ENCODE data around the gene FOXF2.

Gene FOXF2

DNA sequence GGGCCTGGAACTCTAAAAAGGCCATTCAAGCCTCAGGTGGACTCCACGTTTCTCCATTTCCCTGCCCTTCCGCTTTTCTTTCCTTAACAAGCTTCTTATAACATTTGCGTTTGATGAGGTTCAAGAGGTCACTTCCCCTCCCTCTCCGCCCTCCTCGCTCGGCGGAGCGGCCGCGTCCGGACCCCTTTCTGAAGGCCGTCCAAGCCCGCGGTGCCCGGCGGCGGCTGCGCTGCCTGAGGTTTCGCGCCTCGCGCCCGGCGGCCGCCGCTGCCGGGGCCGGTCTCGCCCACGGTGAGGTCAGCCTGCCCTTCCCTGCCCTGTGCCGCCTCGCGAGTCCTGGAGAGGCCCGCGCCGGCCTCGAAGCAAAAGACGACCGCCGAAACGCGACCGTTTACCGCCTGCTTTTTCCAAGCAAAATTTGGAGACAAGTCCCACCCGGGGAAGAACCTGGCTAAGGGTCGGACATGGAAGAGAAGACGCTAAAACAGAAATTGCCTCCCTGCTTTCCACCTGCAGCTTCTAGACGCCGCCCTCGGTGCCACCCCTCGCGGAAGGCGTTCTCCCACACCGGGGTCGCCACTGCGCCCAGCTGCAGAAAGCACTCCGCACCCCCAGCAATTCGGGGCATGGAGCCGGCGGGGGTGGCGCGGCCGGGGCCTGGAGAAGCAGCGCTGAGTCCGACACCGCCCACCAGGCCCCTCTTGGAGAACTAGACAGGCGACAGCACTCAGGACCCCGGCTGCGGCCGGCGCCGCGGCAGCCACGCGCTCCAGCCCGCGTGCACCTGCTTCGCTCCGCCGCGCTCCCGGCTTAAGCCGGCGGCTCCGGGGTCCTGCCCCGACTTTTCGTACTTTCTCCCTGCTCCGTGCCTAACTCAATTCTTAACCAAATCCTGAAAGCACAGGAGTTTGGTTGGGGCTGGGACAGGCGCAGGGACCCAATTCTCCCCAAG, 11.0 kb upstream of the FOXF2 start:
- Histone ChIP-seq H3K4me1 (ENCODE audit: control insufficient read depth, insufficient read depth, low read length) (peaks cover 13% of the 10 kb centered on the region), H3K36me3 (ENCODE audit: control insufficient read depth, insufficient read depth, low read length) (no peaks in the 10 kb centered on the region), H3K27ac (ENCODE audit: low read depth, low read length) (no peak overlapping the region), H3K9ac (ENCODE audit: low read depth, low read length) (no peak overlapping the region), H3K9me3 (ENCODE audit: control insufficient read depth, insufficient read depth, low read length) (no peaks in the 10 kb centered on the region), H3K4me3 (ENCODE audit: low read depth, low read length) (peak overlapping the region; percentile 39), H3K27me3 (ENCODE audit: control insufficient read depth, insufficient read depth, low read length) (peaks cover 100% of the 10 kb centered on the region)

DNA sequence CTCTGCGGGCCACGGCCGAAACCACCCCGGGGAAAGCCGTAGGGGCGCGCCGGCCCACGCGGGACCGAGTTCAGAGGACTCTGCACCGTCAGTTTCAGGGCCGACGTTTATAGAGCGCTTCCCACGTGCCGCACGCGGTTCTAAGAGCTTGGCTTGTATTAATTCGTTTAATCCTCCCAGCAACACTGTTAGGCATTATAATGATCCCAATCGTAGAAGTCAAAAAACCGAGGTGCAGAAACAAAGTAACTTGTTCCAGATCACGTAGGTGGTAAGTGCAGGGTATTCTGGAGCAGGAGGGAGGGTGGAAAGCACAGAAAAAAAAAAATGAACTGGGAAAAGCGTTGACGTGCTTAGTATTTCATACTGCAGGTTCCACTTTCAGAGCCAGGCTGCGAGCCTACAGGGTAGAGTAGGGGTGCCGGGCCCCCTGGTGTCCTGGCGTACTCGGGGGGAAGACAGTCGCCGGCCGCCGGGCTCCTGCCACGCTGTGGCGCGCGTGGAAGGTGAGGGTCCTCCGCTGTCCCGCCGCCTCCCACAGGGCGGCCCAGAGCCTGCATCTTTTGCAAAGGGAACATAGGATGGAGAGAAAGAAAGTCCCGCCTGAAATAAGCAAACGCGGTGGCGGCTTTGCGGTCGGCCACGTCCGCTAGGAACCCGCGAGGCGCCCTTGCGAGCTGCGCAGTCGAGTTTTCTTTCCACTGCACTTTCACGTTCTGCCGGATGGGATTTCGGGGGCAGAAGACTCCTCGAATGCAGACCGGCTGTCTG, 10.2 kb upstream of the FOXF2 start:
- Histone ChIP-seq H3K4me1 (ENCODE audit: control insufficient read depth, insufficient read depth, low read length) (peaks cover 13% of the 10 kb centered on the region), H3K27me3 (ENCODE audit: control insufficient read depth, insufficient read depth, low read length) (peaks cover 100% of the 10 kb centered on the region), H3K9ac (ENCODE audit: low read depth, low read length) (no peak overlapping the region), H3K36me3 (ENCODE audit: control insufficient read depth, insufficient read depth, low read length) (no peaks in the 10 kb centered on the region), H3K4me3 (ENCODE audit: low read depth, low read length) (peak overlapping the region; percentile 37; the same call in 1 of the 2 replicates), H3K27ac (ENCODE audit: low read depth, low read length) (no peak overlapping the region), H3K9me3 (ENCODE audit: control insufficient read depth, insufficient read depth, low read length) (no peaks in the 10 kb centered on the region)

DNA sequence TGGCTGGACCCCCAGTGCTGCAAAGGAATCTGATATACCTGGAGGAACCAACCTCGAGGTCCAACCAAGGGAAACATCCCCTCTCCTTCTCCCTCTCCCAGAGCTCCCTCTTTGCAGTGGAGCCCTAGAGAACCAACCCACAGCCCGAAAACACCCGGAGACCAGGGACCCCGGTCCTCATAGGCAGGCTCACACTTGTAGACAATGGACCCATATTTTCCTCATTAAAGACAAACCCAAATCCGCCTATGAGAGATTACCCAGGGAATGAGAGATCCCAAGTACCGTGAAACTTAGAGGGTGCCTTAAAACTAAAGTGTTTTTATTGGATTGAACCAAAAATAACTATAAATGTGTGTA, 9.6 kb upstream of the FOXF2 start:
- Histone ChIP-seq H3K9me3 (ENCODE audit: control insufficient read depth, insufficient read depth, low read length) (no peaks in the 10 kb centered on the region), H3K27ac (ENCODE audit: low read depth, low read length) (no peak overlapping the region), H3K36me3 (ENCODE audit: control insufficient read depth, insufficient read depth, low read length) (no peaks in the 10 kb centered on the region), H3K9ac (ENCODE audit: low read depth, low read length) (no peak overlapping the region), H3K27me3 (ENCODE audit: control insufficient read depth, insufficient read depth, low read length) (peaks cover 100% of the 10 kb centered on the region), H3K4me3 (ENCODE audit: low read depth, low read length) (no peak overlapping the region), H3K4me1 (ENCODE audit: control insufficient read depth, insufficient read depth, low read length) (peaks cover 19% of the 10 kb centered on the region)

DNA sequence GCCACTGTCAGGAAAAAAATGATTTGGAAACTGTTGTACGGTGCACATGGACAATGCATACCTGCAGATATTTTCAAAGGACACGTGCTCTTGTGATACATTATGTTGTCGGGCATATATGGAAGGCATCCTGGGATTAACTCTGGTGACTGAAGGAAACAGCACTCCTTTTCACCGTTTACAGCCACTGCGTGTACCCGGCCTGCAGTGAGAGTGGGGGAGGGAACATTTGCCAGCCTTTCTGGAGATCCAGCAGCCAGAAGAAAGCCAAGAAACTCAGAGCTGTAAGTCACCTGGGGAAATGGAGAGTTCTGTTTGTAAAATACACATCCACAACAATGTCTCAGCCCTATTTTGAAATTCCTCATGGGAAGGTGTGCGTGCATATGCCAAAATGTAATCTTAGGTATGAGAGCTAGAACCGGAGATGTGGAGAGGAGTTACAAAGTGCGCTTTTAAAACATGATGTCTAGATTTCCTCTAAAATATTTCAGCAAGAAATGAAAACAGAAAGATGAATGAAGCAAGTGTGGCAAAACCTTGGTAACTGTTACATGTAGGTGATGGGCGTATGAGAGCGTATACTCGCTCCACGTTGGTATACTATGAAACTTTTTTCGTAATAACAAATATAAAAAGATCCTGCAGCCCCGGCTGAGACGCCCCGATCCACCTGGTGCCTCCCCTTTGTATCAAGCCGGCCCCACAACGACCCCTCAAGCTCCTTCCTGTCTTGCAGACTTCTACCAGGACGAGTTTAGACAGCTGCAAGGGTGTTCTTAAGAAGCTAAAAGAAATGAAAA, 8.6 kb upstream of the FOXF2 start:
- Histone ChIP-seq H3K9ac (ENCODE audit: low read depth, low read length) (no peak overlapping the region), H3K4me3 (ENCODE audit: low read depth, low read length) (no peak overlapping the region), H3K27me3 (ENCODE audit: control insufficient read depth, insufficient read depth, low read length) (peaks cover 100% of the 10 kb centered on the region), H3K9me3 (ENCODE audit: control insufficient read depth, insufficient read depth, low read length) (no peaks in the 10 kb centered on the region), H3K4me1 (ENCODE audit: control insufficient read depth, insufficient read depth, low read length) (peaks cover 22% of the 10 kb centered on the region), H3K36me3 (ENCODE audit: control insufficient read depth, insufficient read depth, low read length) (no peaks in the 10 kb centered on the region), H3K27ac (ENCODE audit: low read depth, low read length) (no peak overlapping the region)

DNA sequence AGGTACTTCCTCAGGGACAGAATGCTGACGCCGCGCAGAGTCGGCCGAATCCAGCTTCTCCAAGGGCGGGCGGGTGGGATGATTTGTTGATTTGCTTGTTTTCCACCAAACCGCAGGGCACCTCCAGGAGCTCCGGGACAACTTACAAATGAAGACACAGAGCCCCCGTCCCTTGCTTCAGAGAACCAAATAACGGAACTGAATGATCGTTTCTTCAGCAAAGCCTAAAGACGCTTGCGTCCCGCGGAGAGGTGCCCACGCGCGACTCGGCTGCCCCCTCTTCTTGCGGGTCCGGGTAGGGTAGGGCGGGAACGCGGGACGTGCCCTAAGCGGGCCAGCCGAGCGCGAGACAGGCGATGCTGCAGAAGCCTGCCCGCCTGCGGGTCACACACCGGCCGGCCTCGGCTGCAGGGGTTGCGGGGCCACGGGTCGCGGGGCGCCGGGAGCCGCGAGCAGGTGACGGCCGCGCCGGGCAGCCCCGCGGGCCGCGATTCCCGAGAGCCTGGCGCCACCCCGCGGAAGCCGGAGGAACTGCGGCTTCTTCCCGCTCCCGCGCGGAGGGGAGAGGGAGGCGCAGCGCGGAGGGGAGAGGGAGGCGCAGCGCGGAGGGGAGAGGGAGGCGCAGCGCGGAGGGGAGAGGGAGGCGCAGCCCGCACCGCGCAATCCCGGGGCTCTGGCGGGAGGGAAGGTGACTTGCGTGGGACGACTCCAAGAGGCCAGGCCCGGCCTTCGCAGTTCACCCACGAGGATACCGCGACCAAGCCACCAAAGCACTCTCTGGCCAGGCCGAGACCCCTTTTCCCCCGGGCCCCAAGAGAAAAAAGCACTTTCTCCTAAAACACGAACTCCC, 7.7 kb upstream of the FOXF2 start:
- Histone ChIP-seq H3K9me3 (ENCODE audit: control insufficient read depth, insufficient read depth, low read length) (no peaks in the 10 kb centered on the region), H3K9ac (ENCODE audit: low read depth, low read length) (no peak overlapping the region), H3K4me1 (ENCODE audit: control insufficient read depth, insufficient read depth, low read length) (peaks cover 22% of the 10 kb centered on the region), H3K27ac (ENCODE audit: low read depth, low read length) (no peak overlapping the region), H3K27me3 (ENCODE audit: control insufficient read depth, insufficient read depth, low read length) (peaks cover 100% of the 10 kb centered on the region), H3K36me3 (ENCODE audit: control insufficient read depth, insufficient read depth, low read length) (no peaks in the 10 kb centered on the region), H3K4me3 (ENCODE audit: low read depth, low read length) (peak overlapping the region; percentile 51)

DNA sequence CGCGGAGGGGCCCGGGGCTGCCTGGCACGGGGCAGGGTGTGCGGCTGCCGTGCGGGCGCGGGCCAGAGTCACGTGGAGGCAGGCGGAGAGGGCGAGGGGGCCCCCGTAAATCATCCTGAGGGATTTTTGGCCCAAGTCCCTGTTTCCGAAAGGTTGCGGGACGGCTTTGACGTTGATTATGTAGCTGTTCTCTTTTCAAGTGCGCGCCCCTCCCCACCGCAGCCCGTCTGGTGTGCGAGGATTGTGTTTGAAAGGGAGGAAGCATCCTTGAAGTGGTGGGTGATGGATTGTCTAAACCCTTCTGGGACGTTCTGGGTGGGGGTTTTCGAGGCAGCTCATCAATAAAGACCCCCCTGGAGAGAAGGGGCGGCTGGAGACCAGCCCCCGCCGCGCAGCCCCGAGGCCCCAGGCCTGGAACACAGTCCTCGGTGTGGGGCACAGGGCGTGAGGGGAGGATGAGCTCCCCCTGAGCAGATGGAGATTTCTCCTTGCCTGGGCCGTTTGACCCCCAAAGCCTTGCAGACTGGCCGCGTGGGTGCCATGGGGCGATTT, 7.0 kb upstream of the FOXF2 start:
- H3K27ac ChIP-seq (ENCODE audit: low read depth, low read length) = no peak overlapping the region
- H3K4me1 ChIP-seq (ENCODE audit: control insufficient read depth, insufficient read depth, low read length) = peaks cover 22% of the 10 kb centered on the region
- no peak overlapping the region for H3K9ac ChIP-seq (ENCODE audit: low read depth, low read length)
- H3K27me3 ChIP-seq (ENCODE audit: control insufficient read depth, insufficient read depth, low read length) = peaks cover 100% of the 10 kb centered on the region
- H3K36me3 ChIP-seq (ENCODE audit: control insufficient read depth, insufficient read depth, low read length) = no peaks in the 10 kb centered on the region
- peak overlapping the region; percentile 51 for H3K4me3 ChIP-seq (ENCODE audit: low read depth, low read length)
- H3K9me3 ChIP-seq (ENCODE audit: control insufficient read depth, insufficient read depth, low read length) = no peaks in the 10 kb centered on the region

DNA sequence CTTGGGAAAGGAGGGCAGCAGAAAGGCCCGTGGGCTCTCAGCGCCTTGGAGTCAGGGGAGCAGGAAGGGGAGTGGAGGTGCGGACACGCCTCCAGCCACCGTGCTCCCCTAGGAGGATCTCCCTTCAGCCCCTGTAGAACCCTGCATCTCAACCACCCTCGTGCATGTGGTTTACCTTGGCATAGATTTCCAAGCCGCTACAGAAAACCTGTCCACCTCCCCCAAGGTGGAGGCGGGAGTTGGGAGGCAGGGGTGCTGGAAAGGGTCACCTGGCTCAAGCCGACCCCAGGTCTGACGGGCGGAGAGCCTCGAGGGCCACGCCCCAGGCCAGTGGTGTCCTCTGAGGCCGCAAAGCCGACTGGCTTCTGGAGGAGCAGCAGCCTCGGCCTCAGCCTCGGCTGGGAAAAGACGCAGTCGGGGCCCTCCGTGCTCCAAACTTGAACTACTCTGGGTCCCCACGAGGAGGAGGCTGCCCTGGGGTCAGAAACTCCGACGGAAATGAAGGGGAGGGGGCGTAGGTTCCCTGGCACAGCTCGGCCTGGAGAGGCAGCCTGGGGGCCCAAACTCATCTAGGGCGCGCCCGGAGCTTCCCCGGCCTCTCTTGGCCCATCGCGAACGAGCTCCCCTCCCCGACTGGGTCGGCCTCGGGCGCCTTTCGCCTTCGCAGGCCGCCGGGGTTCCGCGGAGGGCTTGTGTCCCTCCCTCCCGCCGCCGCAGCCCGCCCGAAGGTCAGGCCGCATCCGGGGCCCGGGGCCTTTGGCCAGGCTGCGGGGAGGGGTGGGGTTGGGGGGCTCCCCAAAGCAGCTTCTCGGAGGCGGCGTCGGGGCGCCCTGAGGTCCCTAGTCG, 6.3 kb upstream of the FOXF2 start:
- Histone ChIP-seq H3K9ac (ENCODE audit: low read depth, low read length) (no peak overlapping the region), H3K9me3 (ENCODE audit: control insufficient read depth, insufficient read depth, low read length) (no peaks in the 10 kb centered on the region), H3K4me3 (ENCODE audit: low read depth, low read length) (peak overlapping the region; percentile 51; the same call in 1 of the 2 replicates), H3K27ac (ENCODE audit: low read depth, low read length) (no peak overlapping the region), H3K4me1 (ENCODE audit: control insufficient read depth, insufficient read depth, low read length) (peaks cover 20% of the 10 kb centered on the region), H3K36me3 (ENCODE audit: control insufficient read depth, insufficient read depth, low read length) (no peaks in the 10 kb centered on the region), H3K27me3 (ENCODE audit: control insufficient read depth, insufficient read depth, low read length) (peaks cover 100% of the 10 kb centered on the region)

DNA sequence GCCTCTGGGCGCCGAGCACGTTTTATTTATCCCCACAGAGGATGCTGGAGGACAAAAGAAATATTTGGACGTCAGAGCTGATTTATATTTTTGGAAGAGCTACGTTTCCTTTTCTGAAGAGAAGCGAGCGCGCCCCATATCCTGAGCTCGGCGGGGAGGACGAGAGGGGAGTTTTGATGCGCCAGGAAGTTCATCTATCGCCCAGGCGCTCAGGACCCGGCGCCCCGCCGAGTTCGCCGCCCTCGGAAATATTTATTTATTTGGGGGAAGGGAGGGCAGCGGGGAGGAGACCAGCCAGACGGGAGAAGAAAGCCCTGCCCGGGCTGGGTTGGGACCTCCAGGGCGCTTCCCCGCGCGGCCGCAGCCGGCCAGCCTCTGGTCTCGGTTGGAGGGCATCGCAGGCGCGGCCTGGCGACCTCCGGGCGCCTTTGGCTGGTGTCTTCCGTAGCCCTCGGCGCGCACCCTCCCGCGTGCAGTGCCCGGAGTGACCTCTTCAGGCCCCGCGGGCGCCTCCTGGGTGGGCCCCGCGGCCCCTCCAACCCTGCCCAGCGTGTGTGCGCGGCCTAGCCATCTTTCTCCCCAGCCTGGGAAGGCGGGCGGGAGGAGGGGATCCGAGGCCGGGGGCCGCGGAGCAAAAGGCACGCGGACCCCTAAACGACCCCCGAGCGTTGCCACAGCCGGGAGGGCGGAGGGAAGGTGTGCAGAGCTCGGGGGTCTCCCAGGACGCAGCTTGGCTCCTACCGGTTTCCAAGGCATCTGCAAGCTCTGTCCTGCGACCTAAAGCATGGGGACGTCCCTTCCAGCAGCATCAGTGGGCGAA, 5.4 kb upstream of the FOXF2 start:
- Histone ChIP-seq H3K9me3 (ENCODE audit: control insufficient read depth, insufficient read depth, low read length) (no peaks in the 10 kb centered on the region), H3K27me3 (ENCODE audit: control insufficient read depth, insufficient read depth, low read length) (peaks cover 100% of the 10 kb centered on the region), H3K4me3 (ENCODE audit: low read depth, low read length) (peak overlapping the region; percentile 35), H3K27ac (ENCODE audit: low read depth, low read length) (no peak overlapping the region), H3K9ac (ENCODE audit: low read depth, low read length) (no peak overlapping the region), H3K4me1 (ENCODE audit: control insufficient read depth, insufficient read depth, low read length) (peaks cover 20% of the 10 kb centered on the region), H3K36me3 (ENCODE audit: control insufficient read depth, insufficient read depth, low read length) (no peaks in the 10 kb centered on the region)

DNA sequence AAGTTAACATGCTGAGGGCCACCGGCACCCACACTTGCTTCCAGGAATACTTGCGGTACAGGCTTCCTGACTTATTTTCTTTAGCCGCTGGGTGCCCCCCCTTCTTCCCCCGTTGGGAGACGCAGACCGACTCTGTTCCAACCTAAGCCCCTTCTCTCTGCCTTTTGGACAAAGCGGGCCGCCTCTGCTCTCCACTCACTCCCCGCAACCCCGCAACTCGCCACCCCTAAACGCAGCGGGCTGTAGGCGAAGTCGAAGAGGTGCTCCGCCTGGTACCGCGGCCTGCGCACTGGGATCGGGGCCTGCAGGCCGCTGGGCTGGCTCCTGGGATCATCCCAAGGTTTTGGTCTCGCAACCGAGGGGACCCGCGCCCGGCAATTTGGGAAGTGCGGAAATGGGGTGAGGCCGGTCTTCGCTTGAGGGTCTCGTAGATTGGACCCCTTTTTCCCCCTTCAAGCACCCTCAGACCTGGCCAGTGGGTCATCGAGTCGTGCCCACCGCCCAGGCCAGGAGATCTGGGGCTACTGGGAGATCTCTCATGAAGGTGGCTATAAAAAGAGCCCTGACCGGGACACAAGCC, 4.7 kb upstream of the FOXF2 start:
- no peak overlapping the region for H3K27ac ChIP-seq (ENCODE audit: low read depth, low read length)
- no peaks in the 10 kb centered on the region for H3K9me3 ChIP-seq (ENCODE audit: control insufficient read depth, insufficient read depth, low read length)
- H3K27me3 ChIP-seq (ENCODE audit: control insufficient read depth, insufficient read depth, low read length) = peaks cover 99% of the 10 kb centered on the region
- H3K9ac ChIP-seq (ENCODE audit: low read depth, low read length) = no peak overlapping the region
- peak overlapping the region; percentile 35 for H3K4me3 ChIP-seq (ENCODE audit: low read depth, low read length)
- peaks cover 20% of the 10 kb centered on the region for H3K4me1 ChIP-seq (ENCODE audit: control insufficient read depth, insufficient read depth, low read length)
- H3K36me3 ChIP-seq (ENCODE audit: control insufficient read depth, insufficient read depth, low read length) = no peaks in the 10 kb centered on the region
